Fibroblast of skin of back (primary cell): ENCODE measurements around the gene ADARB1.
A peak's percentile ranks its signal among the peaks of the same experiment; 100 is the strongest.

Source experiments
- DNase-seq: peaks from one replicate; pipeline ENCODE4 v3.0.0-alpha.2; 2013

The ADARB1 gene

DNA sequence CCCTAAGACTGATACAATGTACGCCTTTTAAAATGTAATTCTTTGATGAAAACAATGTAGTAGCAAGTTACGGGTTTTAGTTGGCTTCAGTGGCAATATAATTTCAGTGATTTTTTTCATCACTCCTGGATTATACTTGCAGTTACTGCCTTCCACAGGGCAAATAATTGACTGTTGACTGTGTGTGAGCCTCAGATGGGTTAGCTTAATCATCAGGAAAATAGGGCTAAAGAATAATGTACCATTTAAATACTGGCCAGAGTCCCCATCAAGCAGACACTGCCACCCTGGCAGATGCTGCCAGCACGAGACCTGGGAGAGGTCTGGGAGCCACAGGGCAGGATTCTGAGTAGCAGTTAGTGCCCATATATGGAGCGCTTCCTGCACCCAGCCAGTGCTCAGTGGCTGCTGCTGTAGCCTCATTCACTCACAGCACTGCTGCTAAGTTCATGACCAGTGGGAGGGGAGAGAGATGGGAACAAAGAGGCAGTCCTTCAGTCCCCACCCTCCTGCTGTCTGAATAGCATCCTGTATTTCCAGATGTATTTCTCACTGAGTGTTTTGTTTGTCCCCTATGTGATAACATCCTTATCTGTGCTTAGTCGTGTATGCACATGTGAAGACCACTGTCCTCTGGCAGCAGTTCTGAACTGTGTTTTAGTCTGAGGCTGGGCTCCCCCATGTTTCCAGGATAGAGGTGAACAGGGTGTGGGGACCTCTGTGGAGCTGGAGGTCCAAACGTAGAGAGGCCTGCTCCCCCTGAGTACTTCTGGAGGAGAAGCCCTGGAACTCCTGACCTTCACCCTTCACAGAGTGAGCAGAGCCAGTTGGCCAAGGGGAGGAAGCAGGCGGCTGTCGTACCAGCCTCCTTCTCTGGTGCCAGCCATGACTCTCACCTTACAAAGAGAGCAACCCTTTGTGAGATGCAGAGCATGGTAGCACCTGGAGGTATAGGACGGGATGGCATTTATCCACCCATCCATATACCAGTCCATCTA lies 80.4 kb downstream of the ADARB1 start:
- DNase-seq: peak; percentile 96

DNA sequence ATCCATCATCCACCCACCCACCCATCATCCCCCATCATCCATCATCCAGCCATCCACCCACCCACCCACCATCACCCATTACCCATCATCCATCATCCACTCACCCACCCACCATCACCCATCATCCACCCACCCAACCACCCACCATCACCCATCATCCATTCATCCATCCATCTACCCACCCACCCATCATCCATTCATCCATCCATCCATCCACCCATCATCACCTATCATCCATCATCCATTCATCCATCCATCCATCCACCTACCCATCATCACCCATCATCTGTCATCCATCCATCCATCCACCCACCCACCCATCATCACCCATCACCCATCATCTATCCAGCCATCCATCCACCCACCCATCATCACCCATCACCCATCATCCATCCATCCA lies 81.5 kb downstream of the ADARB1 start:
- DNase-seq: no peak

DNA sequence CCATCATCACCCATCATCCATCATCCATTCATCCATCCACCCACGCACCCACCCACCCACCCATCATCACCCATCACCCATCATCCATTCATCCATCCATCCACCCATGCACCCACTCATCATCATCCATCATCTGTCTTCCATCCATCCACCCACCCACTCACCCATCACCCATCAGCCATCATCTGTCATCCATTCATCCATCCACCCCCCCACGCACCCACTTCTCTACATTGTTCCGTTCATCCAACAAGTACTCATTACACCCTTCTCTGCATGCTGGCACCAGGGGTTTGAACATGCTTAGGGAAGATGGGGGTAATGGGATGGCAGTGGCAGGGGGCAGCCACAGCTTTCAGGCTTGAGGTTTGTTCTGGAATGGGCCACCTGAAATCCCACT lies 82.1 kb downstream of the ADARB1 start:
- no peak for DNase-seq

DNA sequence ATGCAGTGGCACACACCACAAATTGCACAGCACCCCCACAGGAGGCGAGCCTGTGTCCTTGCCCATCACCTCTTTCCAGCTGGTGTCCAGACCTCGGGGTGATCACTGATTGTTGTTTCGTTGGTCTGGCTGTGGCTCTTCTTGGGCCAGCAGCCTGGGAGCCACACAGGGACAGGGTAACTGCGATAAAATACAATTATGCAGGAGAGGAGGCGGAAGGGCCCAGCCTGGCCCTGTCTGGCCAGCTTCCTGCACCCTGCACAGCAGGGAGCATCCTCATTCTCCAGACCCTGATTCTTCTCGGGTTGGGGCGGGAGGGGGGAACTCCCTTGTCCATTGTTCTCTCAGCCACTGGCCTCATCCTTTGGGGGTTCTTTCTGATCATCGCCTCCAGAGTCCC lies 83.6 kb downstream of the ADARB1 start:
- DNase-seq: no peak

DNA sequence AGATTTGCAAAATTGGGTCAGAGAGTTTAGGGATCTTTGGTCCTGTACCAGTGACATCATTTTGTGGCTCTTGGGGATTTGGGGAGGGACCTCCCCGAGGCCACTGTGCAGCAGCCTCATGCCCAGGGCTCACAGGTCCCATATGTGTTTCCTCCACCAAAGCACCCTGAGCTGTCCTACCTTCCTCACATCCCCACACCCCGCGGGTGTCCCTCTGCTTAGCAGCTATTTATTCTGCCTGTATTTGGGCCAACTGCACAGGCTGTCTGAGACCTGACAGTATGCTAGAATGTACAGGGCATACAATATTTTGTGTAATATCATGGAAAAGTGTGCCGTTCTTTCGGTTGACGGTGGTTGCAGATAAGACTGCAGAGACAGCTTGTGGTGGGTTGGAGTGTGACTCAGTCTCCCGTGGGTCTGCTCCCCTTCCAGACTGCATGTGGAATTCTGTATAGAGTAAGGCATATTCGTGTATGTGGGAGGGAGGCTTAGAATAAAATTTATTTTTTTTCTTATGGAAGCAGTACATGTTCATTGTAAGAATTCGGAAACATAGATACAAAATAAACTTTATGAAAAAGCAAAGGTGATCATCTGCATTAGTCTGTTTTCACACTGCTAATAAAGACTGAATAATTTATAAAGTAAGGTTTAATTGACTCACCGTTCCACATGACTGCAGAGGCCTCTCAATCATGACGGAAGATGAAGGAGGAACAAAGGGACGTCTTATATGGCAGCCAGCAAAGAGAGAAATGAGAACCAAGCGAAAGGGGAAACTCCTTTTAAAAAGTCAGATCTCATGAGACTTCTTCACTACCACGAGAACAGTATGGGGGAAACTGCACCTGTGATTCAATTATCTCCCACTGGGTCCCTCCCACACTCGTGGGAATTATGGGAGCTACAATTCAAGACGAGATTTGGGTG lies 84.4 kb downstream of the ADARB1 start:
- no peak for DNase-seq

GRCh38 chr21:45160198-45160597 lies 85.8 kb downstream of the ADARB1 start:
- DNase-seq: no peak

GRCh38 chr21:45161038-45161945 lies 86.9 kb downstream of the ADARB1 start:
- DNase-seq: no peak

- DNase-seq: no peak
Measured at GRCh38 chr21:45162115-45162514, 87.7 kb downstream of the ADARB1 start.

DNA sequence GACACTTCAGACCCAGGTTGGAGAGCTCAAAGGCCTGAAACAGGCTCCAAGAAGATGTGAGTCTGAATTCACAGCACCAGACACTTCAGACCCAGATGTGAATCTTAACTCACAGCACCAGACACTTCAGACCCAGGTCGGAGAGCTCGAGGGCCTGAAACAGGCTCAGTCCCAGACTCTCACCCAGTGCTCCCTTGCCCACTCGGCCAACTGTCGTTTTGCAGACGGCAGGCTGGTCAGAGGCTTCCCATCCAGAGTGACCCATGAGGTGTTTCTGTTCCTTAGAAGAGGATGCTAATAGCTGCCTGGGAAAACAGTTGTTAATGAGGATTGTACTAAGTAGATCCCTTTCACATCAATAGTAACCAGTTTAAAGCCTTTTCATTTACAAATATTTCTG lies 88.4 kb downstream of the ADARB1 start:
- no peak for DNase-seq

DNA sequence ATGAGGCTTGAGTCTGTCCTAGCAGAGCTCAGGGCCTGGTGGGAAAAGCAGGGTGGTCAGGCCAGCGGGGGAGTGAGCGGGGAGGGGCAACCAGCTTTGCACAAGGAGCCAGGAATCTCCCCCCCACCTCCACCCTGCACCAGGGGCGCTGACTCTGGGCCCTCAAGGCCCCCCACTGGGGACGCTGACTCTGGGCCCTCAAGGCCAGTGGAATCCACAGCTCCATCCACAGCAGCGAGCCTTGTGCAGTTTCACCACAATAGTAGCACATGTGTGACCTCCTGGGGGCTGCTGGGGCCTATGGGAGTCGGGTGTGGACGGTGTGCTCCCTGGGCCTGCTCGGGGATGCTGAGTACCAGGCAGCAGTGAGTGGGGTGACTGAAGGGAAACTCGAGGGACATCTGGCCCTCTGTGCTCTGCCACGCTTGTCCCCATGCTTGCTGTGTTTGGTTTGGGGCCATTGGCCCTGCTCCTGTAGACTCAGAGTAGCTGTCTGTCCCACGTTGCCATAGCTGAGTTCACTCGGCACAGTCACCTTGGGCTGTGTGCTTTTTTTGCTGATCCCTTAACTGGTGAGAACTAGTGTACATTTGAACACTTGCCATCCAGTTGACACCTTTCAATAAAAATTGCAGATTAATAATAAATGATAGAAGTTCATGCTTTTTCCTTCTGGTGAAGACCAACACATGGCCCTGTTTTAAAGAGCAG lies 89.2 kb downstream of the ADARB1 start:
- DNase-seq: no peak

DNA sequence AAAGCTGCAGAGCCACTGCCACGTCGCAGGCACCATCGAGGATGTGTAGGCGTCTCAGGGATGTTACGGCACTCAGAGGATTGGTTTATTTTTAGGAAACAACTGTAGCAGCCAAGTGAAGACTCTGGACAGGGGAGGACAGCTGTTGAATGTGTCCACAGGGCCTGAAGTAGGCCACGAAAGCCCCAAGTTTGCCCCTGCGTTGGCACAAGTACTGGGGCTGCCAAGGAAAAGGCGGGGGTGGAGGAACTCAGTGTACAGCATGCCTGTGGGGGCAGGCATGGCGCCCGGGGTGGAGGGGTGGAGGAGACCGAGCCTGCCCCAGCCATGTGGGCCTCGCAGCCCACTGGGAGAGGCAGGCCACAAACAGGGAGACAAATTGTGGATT lies 89.7 kb downstream of the ADARB1 start:
- no peak for DNase-seq

DNA sequence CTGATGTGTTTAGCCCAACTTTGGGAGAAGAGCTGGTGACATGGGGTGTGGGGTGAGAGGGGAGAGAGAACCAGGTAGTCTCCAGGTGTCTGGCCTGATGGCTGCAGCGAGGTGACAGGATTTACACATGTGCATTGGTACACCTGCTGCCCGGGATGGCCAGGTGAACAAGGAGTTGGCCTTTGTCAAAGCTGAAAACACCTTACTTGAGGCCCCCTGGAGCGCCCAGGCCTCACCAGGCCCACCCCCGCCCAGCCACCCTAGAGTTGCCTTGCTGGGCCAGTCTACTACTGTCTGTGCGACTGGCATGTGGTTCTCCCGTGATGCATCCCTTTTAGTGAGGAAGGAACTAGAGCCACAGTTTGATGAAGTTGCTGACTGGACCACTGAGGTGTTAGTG lies 90.5 kb downstream of the ADARB1 start:
- DNase-seq: no peak

DNA sequence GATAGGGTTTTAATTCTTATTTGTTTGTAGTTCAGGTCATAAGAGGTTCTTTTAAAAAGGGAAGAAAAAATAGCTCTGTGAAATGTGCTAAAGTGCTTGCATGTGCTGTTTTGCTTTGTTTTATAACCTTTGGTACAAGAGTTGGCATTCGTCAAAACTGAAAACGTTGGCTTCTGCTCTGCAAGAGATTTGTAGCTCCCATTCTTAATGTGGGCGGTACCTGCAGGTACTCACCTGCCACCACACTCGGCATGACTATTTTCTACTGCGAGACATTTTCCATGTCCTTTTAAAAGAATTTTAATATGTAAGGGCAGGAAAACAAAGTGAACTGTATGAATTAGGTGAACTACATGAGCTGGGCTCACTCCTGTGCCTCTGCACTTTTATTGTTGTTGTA lies 92.6 kb downstream of the ADARB1 start:
- no peak for DNase-seq

DNA sequence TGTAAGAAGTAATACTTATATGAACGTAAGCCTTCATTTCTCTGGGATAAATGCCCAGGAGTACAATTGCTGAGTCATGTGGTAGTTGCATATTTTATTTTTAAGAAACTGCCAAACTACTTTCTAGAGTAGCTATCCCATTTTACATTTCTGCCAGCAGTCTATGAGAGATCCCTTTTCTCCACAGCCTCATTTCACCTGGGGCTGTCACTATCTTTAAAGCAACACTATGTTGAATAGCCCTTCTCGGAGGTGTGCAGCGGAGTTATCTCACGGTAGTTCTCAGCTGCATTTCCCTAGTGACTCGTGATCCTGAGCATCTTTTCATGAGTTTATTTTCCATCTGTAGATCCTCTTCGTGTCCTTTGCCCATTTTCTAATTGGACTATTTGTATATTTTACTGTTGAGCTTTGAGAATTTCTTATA lies 93.4 kb downstream of the ADARB1 start:
- DNase-seq: peak; percentile 62

DNA sequence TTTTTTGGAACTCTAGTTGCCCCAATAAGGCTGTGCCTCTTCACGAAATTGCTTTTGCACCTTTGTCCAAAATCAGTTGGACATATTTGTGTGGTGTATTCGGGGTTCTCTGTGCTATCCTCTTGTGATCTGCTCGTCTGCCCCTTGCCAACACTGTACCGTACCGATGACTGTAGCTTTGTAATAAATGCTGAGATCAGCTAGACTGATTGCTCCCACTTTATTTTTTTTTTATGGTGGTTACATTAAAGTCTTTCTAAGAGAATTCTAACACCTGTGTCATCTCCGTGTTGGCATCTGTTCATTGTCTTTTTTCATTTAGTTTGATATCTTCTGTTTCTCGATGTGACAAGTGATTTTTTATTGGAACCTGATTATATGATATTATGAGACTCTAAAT lies 94.1 kb downstream of the ADARB1 start:
- DNase-seq: no peak

DNA sequence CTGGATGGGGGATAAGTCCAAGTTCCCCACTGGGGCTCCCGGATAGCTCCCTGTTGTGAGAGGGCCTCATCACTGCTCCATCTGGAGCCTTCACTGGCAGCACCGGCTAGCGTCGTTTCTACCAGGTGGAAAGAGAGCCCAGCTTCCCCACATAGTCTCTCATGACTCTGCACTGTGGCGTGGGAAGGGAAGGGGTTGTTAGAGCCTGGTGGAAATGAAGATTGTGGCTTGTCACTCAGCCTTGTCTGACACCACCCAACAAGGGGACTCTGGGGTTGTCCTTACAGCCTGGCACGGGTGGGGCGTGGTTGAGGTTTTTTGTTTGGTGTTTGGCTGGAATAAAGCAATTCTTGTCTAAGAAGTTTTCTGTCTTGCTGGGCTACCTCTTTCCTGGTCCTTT lies 94.6 kb downstream of the ADARB1 start:
- no peak for DNase-seq

- DNase-seq: no peak
Measured at GRCh38 chr21:45169682-45170081, 95.3 kb downstream of the ADARB1 start.

DNA sequence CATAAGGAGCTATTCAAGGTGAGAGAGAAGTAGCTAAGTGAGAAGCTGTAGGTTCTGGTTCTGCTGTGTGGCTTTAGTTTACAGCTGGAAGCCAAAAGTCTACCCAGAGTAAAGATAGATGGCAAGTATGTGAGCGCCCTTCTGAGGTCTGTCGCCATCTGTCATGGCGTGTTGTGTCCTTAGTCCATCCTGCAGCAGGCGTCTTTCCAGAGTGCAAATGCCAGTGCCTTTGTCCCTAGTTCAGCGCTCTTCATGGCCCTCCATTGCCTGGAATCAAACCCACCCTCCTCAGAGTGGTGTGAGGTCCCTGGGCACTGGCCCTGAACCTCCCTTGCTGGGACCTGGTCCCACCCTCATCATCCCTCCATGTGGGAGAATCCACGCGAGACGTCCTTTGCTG lies 96.6 kb downstream of the ADARB1 start:
- no peak for DNase-seq

DNA sequence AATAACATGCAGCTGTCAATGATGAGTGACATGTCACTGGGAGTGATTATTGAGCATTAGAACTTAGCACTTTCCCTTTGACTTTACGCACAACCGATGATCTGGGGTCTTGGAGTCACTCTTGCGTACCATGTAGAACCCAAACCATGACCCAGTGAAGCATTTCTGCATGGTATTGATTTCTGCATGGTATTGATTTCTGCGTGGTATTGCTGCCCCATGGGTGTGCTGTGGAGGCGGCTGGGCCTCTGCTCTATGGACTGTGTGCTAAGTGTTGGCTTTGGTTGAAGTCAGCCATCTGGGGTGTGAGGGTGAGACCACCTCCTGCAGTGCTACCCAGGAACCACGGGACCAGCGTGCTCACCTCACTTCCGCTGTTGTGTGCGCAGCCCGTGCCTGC lies 98.0 kb downstream of the ADARB1 start:
- DNase-seq: no peak

GRCh38 chr21:45175326-45176095 lies 101.1 kb downstream of the ADARB1 start:
- peak; percentile 16 for DNase-seq

DNA sequence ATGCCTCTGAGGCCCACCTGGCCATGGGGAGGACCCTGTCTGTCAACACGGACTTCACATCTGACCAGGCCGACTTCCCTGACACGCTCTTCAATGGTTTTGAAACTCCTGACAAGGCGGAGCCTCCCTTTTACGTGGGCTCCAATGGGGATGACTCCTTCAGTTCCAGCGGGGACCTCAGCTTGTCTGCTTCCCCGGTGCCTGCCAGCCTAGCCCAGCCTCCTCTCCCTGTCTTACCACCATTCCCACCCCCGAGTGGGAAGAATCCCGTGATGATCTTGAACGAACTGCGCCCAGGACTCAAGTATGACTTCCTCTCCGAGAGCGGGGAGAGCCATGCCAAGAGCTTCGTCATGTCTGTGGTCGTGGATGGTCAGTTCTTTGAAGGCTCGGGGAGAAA lies 101.8 kb downstream of the ADARB1 start:
- no peak for DNase-seq
